HL-60 (cell line): ENCODE data around the gene KATNAL1.
"Not testable (repeated sequence)": the region's sequence is repeated elsewhere in the genome, so short reads cannot be mapped to it uniquely, and the experiment has no call there.

Source experiments
- POLR2AphosphoS5 ChIP-seq: IDR thresholded peaks from 2 replicates; pipeline ENCODE4 v1.6.1; 2012; ENCODE audit warnings: low read depth
- TF ChIP-seq, protein P1 (sequence below): IDR thresholded peaks from one replicate; pipeline ENCODE4 v1.5.1; 2011; ENCODE audit warnings: low read length, control low read depth, inconsistent platforms; ENCODE audit not compliant: insufficient read depth
- TF ChIP-seq, protein P2 (sequence below): IDR thresholded peaks from 2 replicates; pipeline ENCODE4 v1.6.1; 2012; ENCODE audit warnings: low read depth; ENCODE audit not compliant: insufficient replicate concordance

DNA sequence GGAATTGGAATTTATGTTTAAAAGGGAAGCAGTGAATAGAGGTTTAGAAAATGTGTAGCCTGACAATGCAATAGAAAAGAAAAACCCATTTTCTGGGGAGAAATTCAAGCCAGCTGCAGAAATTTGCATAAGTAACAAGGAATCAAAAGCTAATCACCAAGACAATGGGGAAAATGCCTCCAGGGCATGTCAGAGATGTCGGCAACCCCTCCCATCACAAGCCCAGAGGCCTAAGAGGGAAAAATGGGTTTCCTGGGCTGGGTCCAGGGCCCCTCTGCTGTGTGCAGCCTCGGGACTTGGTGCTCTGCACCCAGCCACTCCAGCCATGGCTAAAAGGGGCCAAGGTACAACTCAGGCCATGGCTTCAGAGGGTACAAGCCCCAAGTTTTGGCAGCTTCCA, 21.3 kb downstream of the KATNAL1 start:
- TF ChIP-seq, protein P1, sequence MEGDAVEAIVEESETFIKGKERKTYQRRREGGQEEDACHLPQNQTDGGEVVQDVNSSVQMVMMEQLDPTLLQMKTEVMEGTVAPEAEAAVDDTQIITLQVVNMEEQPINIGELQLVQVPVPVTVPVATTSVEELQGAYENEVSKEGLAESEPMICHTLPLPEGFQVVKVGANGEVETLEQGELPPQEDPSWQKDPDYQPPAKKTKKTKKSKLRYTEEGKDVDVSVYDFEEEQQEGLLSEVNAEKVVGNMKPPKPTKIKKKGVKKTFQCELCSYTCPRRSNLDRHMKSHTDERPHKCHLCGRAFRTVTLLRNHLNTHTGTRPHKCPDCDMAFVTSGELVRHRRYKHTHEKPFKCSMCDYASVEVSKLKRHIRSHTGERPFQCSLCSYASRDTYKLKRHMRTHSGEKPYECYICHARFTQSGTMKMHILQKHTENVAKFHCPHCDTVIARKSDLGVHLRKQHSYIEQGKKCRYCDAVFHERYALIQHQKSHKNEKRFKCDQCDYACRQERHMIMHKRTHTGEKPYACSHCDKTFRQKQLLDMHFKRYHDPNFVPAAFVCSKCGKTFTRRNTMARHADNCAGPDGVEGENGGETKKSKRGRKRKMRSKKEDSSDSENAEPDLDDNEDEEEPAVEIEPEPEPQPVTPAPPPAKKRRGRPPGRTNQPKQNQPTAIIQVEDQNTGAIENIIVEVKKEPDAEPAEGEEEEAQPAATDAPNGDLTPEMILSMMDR = not testable (repeated sequence)
- not testable (repeated sequence) for TF ChIP-seq POLR2AphosphoS5
- TF ChIP-seq, protein P2, sequence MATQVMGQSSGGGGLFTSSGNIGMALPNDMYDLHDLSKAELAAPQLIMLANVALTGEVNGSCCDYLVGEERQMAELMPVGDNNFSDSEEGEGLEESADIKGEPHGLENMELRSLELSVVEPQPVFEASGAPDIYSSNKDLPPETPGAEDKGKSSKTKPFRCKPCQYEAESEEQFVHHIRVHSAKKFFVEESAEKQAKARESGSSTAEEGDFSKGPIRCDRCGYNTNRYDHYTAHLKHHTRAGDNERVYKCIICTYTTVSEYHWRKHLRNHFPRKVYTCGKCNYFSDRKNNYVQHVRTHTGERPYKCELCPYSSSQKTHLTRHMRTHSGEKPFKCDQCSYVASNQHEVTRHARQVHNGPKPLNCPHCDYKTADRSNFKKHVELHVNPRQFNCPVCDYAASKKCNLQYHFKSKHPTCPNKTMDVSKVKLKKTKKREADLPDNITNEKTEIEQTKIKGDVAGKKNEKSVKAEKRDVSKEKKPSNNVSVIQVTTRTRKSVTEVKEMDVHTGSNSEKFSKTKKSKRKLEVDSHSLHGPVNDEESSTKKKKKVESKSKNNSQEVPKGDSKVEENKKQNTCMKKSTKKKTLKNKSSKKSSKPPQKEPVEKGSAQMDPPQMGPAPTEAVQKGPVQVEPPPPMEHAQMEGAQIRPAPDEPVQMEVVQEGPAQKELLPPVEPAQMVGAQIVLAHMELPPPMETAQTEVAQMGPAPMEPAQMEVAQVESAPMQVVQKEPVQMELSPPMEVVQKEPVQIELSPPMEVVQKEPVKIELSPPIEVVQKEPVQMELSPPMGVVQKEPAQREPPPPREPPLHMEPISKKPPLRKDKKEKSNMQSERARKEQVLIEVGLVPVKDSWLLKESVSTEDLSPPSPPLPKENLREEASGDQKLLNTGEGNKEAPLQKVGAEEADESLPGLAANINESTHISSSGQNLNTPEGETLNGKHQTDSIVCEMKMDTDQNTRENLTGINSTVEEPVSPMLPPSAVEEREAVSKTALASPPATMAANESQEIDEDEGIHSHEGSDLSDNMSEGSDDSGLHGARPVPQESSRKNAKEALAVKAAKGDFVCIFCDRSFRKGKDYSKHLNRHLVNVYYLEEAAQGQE = not testable (repeated sequence)
